Neuron (in vitro differentiated cells): ENCODE results near the gene COG5.

Experiments used
- H2AFZ ChIP-seq: one replicate; pipeline ENCODE4 v1.6.1; 2013; ENCODE audit warnings: low read depth, mild to moderate bottlenecking, inconsistent platforms, low read length, moderate library complexity
- H3K27me3 ChIP-seq: one replicate; pipeline ENCODE4 v1.6.1; 2013; ENCODE audit warnings: low read length; ENCODE audit not compliant: insufficient read depth
- H3K36me3 ChIP-seq: one replicate; pipeline ENCODE4 v1.6.1; 2013; ENCODE audit warnings: low read length; ENCODE audit not compliant: insufficient read depth
- H3K4me1 ChIP-seq: one replicate; pipeline ENCODE4 v1.6.1; 2013; ENCODE audit warnings: low read length; ENCODE audit not compliant: insufficient read depth
- H3K4me3 ChIP-seq: 2 replicates; pipeline ENCODE4 v1.5.1; 2013; ENCODE audit warnings: mild to moderate bottlenecking, low read length, moderate library complexity
- H3K9me3 ChIP-seq: one replicate; pipeline ENCODE4 v1.6.1; 2013; ENCODE audit warnings: low read length

Gene COG5

GRCh38 chr7:107196834-107197610 lies 366.7 kb downstream of the COG5 start:
- Histone ChIP-seq H3K9me3 (no peaks in the 10 kb centered on the region), H3K36me3 (peaks cover 46% of the 10 kb centered on the region), H2AFZ (no peak overlapping the region), H3K27me3 (no peaks in the 10 kb centered on the region), H3K4me1 (peaks cover 3% of the 10 kb centered on the region), H3K4me3 (no peak overlapping the region)

- Histone ChIP-seq H3K9me3 (no peaks in the 10 kb centered on the region), H3K27me3 (no peaks in the 10 kb centered on the region), H3K4me3 (no peak overlapping the region), H3K4me1 (peaks cover 3% of the 10 kb centered on the region), H2AFZ (no peak overlapping the region), H3K36me3 (peaks cover 45% of the 10 kb centered on the region)
Measured at GRCh38 chr7:107194052-107194451, 369.7 kb downstream of the COG5 start.

GRCh38 chr7:107190090-107190489 lies 373.6 kb downstream of the COG5 start:
- Histone ChIP-seq H3K36me3 (peaks cover 58% of the 10 kb centered on the region), H3K9me3 (no peaks in the 10 kb centered on the region), H3K4me1 (peaks cover 3% of the 10 kb centered on the region), H3K27me3 (no peaks in the 10 kb centered on the region), H3K4me3 (no peak overlapping the region), H2AFZ (no peak overlapping the region)

- Histone ChIP-seq H2AFZ (no peak overlapping the region), H3K9me3 (no peaks in the 10 kb centered on the region), H3K36me3 (peaks cover 74% of the 10 kb centered on the region), H3K4me3 (no peak overlapping the region), H3K27me3 (no peaks in the 10 kb centered on the region), H3K4me1 (no peaks in the 10 kb centered on the region)
Measured at GRCh38 chr7:107187774-107188173, 375.9 kb downstream of the COG5 start.

- H3K36me3 ChIP-seq = peaks cover 75% of the 10 kb centered on the region
- H2AFZ ChIP-seq = no peak overlapping the region
- no peaks in the 10 kb centered on the region for H3K9me3 ChIP-seq
- H3K27me3 ChIP-seq = no peaks in the 10 kb centered on the region
- no peak overlapping the region for H3K4me3 ChIP-seq
- H3K4me1 ChIP-seq = no peaks in the 10 kb centered on the region
Measured at GRCh38 chr7:107186240-107186639, 377.5 kb downstream of the COG5 start.

- Histone ChIP-seq H3K4me3 (no peak overlapping the region), H3K4me1 (no peaks in the 10 kb centered on the region), H3K27me3 (no peaks in the 10 kb centered on the region), H3K36me3 (peaks cover 75% of the 10 kb centered on the region), H3K9me3 (no peaks in the 10 kb centered on the region), H2AFZ (no peak overlapping the region)
Measured at GRCh38 chr7:107185716-107186115, 378.0 kb downstream of the COG5 start.

GRCh38 chr7:107181172-107181571 lies 382.5 kb downstream of the COG5 start:
- no peak overlapping the region for H3K4me3 ChIP-seq
- H2AFZ ChIP-seq = no peak overlapping the region
- H3K36me3 ChIP-seq = peaks cover 42% of the 10 kb centered on the region
- H3K9me3 ChIP-seq = no peaks in the 10 kb centered on the region
- no peaks in the 10 kb centered on the region for H3K27me3 ChIP-seq
- H3K4me1 ChIP-seq = no peaks in the 10 kb centered on the region

- H3K36me3 ChIP-seq = peaks cover 41% of the 10 kb centered on the region
- H3K4me1 ChIP-seq = no peaks in the 10 kb centered on the region
- no peak overlapping the region for H3K4me3 ChIP-seq
- H3K9me3 ChIP-seq = no peaks in the 10 kb centered on the region
- no peaks in the 10 kb centered on the region for H3K27me3 ChIP-seq
- H2AFZ ChIP-seq = no peak overlapping the region
Measured at GRCh38 chr7:107180378-107180777, 383.3 kb downstream of the COG5 start.

GRCh38 chr7:107179326-107180164 lies 384.2 kb downstream of the COG5 start:
- H2AFZ ChIP-seq = no peak overlapping the region
- peaks cover under 1% of the 10 kb centered on the region for H3K4me1 ChIP-seq
- no peak overlapping the region for H3K4me3 ChIP-seq
- H3K27me3 ChIP-seq = no peaks in the 10 kb centered on the region
- H3K9me3 ChIP-seq = no peaks in the 10 kb centered on the region
- H3K36me3 ChIP-seq = peaks cover 33% of the 10 kb centered on the region

- H3K4me1 ChIP-seq = peaks cover 20% of the 10 kb centered on the region
- no peaks in the 10 kb centered on the region for H3K9me3 ChIP-seq
- H3K27me3 ChIP-seq = no peaks in the 10 kb centered on the region
- H3K4me3 ChIP-seq = no peak overlapping the region
- no peak overlapping the region for H2AFZ ChIP-seq
- no peaks in the 10 kb centered on the region for H3K36me3 ChIP-seq
Measured at GRCh38 chr7:107173691-107174406, 389.9 kb downstream of the COG5 start.

GRCh38 chr7:107173191-107173590 lies 390.5 kb downstream of the COG5 start:
- Histone ChIP-seq H3K36me3 (no peaks in the 10 kb centered on the region), H3K4me3 (no peak overlapping the region), H3K9me3 (no peaks in the 10 kb centered on the region), H3K4me1 (peaks cover 20% of the 10 kb centered on the region), H3K27me3 (no peaks in the 10 kb centered on the region), H2AFZ (no peak overlapping the region)

- no peaks in the 10 kb centered on the region for H3K36me3 ChIP-seq
- H3K4me3 ChIP-seq = no peak overlapping the region
- no peaks in the 10 kb centered on the region for H3K9me3 ChIP-seq
- no peak overlapping the region for H2AFZ ChIP-seq
- peaks cover 20% of the 10 kb centered on the region for H3K4me1 ChIP-seq
- H3K27me3 ChIP-seq = no peaks in the 10 kb centered on the region
Measured at GRCh38 chr7:107172276-107173032, 391.3 kb downstream of the COG5 start.
